ENCODE measurements around the gene SERPINB5. TPM values are rescaled to one million over a fixed set of nuclear protein-coding genes. Genes with fewer than 3 reads are reported as not detected.
A peak's percentile ranks its signal among the peaks of the same experiment; 100 is the strongest.

SERPINB5 gene, protein sequence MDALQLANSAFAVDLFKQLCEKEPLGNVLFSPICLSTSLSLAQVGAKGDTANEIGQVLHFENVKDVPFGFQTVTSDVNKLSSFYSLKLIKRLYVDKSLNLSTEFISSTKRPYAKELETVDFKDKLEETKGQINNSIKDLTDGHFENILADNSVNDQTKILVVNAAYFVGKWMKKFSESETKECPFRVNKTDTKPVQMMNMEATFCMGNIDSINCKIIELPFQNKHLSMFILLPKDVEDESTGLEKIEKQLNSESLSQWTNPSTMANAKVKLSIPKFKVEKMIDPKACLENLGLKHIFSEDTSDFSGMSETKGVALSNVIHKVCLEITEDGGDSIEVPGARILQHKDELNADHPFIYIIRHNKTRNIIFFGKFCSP
- not detected in 2 replicates for total RNA-seq (ENCODE audit: low replicate concordance)

DNA sequence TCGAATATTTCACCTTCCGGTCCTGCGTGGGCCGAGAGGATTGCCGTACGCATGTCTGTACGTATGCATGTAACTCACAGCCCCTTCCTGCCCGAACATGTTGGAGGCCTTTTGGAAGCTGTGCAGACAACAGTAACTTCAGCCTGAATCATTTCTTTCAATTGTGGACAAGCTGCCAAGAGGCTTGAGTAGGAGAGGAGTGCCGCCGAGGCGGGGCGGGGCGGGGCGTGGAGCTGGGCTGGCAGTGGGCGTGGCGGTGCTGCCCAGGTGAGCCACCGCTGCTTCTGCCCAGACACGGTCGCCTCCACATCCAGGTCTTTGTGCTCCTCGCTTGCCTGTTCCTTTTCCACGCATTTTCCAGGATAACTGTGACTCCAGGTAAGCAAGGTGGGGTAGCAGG lies at the start of gene SERPINB5:
SERPINB5 (plus strand) TSS at position 291 of the 400 bp plus-strand sequence. CDS start 7,471 bp downstream, outside the sequence.
- H3K4me3 ChIP-seq (ENCODE audit: low read depth, low read length): no peak within 1 kb of the TSS
- TF ChIP-seq, protein P1, sequence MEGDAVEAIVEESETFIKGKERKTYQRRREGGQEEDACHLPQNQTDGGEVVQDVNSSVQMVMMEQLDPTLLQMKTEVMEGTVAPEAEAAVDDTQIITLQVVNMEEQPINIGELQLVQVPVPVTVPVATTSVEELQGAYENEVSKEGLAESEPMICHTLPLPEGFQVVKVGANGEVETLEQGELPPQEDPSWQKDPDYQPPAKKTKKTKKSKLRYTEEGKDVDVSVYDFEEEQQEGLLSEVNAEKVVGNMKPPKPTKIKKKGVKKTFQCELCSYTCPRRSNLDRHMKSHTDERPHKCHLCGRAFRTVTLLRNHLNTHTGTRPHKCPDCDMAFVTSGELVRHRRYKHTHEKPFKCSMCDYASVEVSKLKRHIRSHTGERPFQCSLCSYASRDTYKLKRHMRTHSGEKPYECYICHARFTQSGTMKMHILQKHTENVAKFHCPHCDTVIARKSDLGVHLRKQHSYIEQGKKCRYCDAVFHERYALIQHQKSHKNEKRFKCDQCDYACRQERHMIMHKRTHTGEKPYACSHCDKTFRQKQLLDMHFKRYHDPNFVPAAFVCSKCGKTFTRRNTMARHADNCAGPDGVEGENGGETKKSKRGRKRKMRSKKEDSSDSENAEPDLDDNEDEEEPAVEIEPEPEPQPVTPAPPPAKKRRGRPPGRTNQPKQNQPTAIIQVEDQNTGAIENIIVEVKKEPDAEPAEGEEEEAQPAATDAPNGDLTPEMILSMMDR (IDR thresholded peaks at IDR 0.05; ENCODE audit: insufficient read depth, low read length): no peak
- DNase-seq (ENCODE audit: low read depth): no peak

DNA sequence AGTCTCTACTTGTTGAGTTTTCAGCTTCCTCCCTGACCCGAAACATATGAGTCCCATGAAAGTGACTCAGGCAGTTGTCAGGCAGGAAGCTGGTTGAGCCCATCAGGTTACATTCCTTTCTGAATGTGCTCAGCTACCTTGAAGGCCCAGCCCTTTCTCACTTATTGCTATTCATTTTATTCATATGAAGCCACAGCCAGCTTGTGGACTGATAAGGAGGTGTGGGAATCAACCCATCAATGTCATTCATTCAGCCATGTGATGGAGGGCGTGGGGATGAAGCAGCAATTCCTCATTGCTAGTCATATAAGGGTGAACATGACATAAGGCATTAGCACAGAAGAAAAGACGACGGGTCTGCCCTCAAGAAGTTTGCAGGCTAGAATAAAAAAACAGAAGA lies 49.2 kb upstream of the SERPINB5 start:
- H3K4me3 ChIP-seq (ENCODE audit: low read depth, low read length): no peak overlapping the region
- TF ChIP-seq, protein P1 (IDR thresholded peaks at IDR 0.05; ENCODE audit: insufficient read depth, low read length): no peak
- DNase-seq (ENCODE audit: low read depth): no peak

DNA sequence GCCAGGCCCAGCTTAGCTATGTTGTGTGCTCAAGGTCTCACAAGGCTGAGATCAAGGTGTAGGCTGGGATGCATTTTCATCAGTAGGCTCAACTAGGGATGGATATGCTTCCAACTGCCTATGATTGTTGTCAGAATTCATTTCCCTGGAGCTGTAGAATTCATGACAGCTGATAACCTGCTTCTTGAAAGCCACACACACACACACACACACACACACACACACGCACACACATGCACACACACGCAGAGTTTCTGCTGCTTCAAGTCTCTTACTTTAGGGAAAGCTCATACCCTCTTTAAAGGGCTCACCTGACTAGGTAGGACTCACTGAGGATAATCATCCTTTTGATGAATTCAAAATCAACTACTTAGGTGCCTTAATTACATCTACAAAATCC lies 46.2 kb upstream of the SERPINB5 start:
- TF ChIP-seq, protein P1 (IDR thresholded peaks at IDR 0.05; ENCODE audit: insufficient read depth, low read length): no peak
- DNase-seq (ENCODE audit: low read depth): no peak
- no peak overlapping the region for H3K4me3 ChIP-seq (ENCODE audit: low read depth, low read length)

DNA sequence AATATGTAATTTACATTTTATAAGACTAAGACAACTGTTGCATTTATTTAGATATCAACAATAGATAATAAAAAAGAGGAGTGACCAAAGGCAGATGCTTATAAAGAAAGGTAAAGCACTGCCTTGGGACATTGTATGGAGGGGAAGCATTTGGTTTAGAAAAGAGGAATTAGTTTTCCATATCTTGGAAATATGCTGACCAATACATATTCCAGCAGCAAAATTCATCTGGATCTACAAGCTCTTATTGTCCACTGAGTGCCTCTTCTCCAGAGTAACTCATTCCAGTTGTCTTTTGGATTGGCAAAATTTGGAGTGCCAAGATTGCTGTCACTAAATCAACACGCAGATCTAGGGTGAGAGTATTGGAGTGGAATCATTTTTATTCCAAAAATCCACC lies 45.6 kb upstream of the SERPINB5 start:
- TF ChIP-seq, protein P1 (IDR thresholded peaks at IDR 0.05; ENCODE audit: insufficient read depth, low read length): no peak
- no peak overlapping the region for H3K4me3 ChIP-seq (ENCODE audit: low read depth, low read length)
- no peak for DNase-seq (ENCODE audit: low read depth)

DNA sequence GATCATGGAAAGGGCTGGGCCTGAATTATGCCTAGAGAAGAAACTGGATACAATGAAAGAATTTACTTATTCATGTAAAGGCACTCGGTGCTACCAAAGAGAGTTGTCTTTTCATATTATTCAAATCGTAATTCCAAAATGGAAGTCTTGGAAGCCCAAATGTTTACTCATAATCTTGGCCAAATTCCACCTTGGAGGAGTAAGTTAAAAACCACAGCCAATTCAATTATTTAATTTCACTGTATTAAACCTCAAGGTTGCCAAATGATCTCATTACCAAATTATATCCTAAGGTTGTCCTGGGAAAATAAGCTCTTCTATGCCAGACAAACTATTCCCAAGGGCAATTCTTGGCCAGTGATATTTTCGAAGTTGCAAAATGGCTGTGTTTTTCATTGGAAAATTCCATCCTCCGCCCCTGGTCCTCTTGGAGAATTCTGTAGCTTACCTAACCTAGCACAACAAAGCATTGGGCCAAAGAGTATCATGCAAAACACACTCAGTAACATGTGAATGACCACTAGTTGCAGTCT lies 43.4 kb upstream of the SERPINB5 start:
- no peak overlapping the region for H3K4me3 ChIP-seq (ENCODE audit: low read depth, low read length)
- DNase-seq (ENCODE audit: low read depth): peak; percentile 85
- TF ChIP-seq, protein P1 (IDR thresholded peaks at IDR 0.05; ENCODE audit: insufficient read depth, low read length): no peak

DNA sequence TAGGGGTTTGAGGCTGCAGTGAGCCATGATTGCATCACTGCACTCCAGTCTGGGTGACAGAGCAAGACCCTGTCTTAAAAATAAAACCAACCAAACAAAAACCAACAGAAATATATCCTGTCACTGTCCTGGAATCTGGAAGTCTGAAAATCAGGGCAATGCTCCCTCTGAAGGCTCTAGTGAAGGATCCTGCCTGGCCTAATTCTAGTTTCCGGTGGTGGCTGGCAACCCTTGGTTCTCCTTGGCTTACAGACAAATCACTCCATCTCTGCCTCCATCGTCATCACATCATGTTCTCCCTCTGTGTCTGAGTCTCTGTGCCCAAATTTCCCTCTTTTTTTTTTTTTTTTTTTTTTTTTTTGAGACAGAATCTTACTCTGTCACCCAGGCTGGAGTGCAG lies 38.6 kb upstream of the SERPINB5 start:
- peak; percentile 12 for DNase-seq (ENCODE audit: low read depth)
- TF ChIP-seq, protein P1 (IDR thresholded peaks at IDR 0.05; ENCODE audit: insufficient read depth, low read length): no peak
- no peak overlapping the region for H3K4me3 ChIP-seq (ENCODE audit: low read depth, low read length)

Measured in fibroblast of the aortic adventitia (primary cell).